Left forelimb (tissue), 1 donor: ENCODE data around the gene BTBD16.

Experiments used
- DNase-seq: peaks from one replicate; pipeline ENCODE4 v3.0.0-alpha.2; 2018; ENCODE audit warnings: low spot score

BTBD16 gene

DNA sequence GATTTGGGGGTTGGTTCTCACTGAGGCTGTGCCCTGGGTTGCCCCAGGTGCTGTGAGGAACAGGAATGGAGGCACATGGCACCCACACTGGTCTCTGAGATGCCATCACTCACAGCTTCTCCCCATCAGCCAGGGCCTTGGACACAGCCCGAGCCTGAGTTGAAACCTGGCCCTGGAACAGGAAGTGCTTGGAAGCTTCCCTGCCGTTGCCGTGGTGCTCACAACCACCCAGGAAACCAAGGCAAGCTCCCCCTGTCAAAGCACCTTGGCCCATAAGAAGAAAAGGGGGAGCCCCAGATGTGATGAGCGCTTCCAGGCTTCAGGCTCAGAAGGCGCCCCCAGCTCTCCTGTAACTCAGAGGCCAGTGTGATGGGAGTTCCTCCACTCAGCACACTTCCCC is at the start of gene BTBD16:
TSS of gene BTBD16 (plus strand) at position 221 of the 400 bp plus-strand sequence. CDS start 3,786 bp downstream, outside the sequence.
- no peak for DNase-seq

DNA sequence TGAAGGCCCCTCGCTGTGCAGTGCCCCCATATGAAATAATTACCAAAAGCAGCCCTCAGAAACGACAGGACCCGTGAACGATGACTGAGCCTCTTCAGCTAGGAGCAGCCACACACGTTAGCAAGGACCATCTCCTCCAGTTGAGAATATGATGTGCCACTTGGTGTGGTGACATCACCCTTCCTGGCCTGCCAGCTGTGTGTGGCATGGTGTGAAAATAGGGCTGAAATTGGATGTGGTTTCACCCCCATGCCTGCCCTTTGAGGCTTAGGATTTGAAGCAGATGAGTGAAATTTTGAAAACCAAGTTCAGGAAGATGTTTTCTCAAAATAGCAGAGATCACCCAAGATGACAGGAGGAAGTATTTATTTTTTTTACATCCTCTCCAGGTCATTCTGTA is 49.1 kb upstream of the BTBD16 start:
- no peak for DNase-seq

DNA sequence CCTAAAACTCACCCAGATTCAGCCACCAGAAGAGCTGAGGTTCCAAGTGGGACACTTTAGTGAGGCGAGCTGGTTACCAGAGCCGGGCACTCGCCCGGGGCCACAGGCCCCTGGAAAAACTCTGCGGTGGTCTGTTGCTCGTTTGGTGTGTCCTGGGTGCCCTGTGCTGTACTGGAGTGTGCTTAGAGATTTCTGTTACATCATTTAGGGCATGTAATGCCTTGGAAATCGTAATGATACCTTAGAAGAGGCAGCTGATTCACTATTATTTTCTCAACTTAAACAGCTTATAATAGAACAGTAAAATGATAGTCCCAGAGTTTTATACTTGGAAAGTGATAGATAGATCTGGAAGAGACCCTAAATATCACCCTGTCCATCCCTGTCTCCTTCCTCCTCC is 48.5 kb upstream of the BTBD16 start:
- no peak for DNase-seq

DNA sequence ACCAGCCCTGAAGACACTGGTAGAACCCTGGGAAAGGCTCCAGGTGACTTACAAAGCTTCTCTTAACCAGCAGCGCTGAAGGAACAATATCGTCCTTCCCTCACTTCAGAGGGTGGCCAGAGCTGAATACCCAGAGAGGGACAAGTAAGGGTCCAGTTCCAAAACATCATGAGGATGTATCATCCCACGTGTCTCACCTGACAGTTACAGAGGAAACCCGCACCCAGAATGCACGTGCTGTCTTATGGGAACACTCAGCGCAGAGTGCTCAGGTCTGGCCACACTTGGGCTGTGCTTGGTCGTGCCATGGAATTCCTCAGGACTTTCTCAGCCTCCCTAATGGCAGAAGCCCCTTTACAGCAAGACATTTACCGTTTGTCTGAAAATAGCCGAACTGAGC is 46.9 kb upstream of the BTBD16 start:
- no peak for DNase-seq

DNA sequence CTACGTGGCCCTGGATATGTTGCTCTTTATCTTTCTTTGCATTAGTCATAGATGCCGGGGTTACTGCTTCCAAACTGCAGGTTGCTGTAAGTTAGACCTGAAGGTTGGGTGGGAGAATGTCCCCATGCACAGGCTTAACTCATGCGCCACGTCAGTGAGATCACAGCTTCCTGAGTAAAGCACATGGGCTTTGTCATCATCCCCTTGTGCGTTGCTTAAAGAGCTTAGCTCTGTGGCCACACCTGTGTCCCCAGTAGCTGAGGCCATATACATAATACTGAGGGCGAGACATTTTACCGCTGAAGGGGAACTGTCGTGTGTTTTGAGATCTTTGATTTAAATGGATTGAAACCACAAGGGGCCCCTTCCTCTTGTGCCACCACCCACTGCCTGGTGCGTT is 45.8 kb upstream of the BTBD16 start:
- DNase-seq, result no peak

DNA sequence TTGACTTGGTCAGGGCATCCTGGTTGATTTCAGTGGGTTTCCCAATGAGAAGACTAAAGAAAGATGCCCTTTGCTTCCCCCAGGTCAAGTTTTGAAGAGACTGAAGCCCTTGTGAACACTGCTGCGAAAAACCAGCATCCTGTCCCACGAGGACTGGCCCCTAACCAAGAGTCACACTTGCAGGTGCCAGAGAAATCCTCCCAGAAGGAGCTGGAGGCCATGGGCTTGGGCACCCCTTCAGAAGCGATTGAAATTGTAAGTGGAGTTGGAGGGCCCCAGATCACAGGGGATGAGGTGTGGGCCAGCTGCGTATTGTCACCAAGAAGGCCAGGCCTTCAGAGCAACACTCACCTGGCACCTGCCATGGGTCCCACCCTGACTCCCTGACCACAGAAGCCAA is 43.3 kb upstream of the BTBD16 start:
- DNase-seq, result no peak

DNA sequence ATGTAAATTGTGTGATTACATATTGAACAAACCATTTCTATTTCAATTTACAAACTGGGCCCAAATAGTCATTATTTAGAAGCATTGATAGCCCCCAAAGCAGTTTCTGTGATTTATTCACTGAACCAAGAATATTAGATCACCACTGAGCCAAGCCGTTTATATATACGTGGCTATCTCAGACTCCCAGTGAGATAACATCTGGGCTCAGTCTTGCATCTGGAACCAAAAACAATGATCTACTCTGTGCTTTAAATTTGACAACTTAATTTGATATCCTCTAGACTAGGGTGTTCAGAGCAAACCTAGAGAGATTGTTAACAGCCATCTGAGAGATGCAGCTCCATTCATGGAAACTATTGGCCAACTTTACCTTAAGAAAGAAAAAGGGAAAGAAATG is 41.4 kb upstream of the BTBD16 start:
- no peak for DNase-seq

DNA sequence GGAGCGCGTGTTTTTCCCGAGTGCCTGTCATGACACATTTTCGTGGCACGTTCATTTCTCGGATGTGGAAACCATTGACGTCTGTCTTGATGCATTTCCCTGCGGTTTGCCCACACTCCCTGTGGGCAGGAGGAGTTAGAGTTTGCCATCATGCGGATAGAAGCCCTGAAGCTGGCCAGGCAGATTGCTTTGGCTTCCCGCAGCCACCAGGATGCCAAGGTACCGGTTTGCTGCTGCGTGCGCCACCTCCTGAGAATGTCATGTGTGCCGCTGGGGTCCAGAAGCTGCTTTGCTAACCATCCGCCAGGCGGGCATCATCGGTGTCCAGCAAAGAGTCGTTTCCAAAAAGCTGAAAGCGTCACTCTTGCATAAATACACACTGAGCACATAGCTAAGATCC is 40.9 kb upstream of the BTBD16 start:
- no peak for DNase-seq

DNA sequence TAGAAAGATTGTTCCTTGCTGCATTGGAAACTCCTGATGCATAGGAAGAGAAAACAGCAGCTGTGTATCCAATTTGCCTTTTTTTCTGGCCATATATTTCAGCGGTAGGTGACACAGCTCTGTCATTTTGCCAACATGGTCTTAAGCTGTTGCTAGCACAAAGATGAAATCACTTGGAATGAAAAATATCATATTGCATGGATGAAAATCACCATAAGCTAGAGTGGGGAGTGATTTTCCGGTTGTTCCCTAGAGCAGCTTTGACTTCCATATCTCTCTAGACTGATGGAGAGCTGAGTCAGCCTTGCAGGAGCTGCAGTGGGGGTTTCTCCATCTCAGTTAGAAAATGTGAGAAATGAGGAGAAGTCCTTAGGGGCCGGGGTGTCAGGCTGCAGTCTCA is 38.3 kb upstream of the BTBD16 start:
- no peak for DNase-seq

DNA sequence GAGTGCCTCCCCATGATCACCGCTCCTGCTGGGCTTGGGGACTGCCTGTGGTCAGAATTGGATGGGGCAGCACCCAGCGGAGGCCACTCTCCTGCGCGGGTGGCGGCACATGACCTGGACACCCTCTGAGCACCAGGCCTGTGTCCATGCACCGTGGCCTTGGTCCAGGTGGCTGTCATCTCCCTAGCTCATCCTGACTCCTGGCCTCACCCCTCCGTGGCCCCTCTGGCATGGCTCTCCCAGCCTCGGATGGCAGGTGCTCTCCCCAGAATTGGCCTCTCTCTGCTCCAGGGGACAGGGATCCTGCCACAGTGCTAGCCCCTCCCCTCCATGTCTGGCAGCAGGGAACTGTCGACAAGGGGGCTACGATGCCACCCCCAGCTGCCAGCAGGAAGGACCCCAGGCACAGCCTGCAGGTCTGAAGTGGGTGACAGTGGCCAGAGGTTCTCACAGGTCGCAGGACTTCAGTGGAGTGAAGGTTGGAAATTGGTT is 37.2 kb upstream of the BTBD16 start:
- DNase-seq, result no peak

DNA sequence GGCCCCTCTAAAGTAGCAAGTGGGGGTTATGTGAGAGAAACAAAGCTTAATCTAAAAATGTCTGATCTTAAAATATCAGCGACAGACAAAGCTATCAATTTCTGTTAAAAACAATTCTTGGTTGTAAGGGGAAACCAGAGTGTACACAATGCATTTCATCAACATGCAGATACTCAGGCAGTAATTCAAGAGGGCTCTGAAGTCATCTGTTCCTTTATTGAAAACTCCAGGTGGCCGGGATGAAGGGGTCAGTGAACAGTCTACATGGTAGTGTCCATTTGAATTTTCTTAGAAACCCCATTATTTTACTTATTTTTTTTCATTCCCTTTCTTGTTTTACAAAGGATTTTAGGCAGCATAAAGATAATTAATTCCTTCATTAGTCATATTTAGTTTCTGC is 36.7 kb upstream of the BTBD16 start:
- no peak for DNase-seq

DNA sequence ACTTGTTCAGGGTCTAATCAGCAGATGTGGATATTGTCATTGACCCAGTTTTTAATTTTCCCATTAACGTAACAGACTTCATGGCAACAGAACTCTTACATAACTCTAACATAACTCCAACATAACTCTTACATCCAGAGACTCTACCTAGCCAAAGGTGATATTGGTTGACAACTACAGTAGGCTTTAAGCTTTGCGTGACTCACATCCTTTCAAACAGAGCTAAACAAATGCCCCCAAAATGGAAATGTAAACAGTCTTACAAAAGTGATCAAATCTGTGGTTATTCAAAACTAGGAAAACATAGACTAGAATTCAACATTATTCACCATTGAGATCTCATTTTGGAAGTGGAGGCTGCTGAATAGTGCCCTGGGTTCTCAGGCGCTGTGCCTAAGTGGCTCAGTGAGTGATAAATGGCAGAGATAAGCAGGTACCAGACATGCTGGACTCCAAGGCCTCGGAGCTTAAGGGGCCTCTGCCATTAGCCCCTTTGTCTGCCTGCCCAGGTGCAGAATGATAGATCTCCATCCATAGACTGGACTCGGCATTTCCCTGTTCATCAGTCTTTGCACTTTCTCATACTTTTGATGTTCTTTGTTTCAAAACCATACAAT is 34.3 kb upstream of the BTBD16 start:
- no peak for DNase-seq

DNA sequence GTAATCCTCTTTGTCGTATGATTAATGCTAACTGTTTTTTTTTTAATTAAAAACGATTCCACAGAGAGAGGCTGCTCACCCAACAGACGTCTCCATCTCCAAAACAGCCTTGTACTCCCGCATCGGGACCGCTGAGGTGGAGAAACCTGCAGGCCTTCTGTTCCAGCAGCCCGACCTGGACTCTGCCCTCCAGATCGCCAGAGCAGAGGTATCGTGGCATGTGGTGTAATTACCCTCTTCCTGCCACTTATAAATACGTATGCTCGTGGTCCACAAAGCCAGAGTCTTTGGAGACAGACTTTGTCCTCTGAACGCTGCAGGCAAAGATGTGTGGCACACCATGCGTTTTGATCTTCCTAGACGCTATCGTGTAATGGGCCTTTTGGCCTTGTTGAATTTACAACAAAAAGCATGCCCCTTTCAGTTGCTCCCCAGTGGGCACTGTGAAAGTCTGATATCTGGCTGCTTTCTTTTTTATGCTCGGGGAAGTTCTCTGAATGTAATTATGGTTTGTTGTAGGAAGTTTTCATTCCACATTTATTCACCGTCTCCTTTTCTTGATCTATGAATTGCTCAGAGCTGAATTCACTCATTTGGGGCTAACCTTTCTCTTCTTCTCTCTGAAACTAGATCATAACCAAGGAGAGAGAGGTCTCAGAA is 33.6 kb upstream of the BTBD16 start:
- DNase-seq, result no peak

DNA sequence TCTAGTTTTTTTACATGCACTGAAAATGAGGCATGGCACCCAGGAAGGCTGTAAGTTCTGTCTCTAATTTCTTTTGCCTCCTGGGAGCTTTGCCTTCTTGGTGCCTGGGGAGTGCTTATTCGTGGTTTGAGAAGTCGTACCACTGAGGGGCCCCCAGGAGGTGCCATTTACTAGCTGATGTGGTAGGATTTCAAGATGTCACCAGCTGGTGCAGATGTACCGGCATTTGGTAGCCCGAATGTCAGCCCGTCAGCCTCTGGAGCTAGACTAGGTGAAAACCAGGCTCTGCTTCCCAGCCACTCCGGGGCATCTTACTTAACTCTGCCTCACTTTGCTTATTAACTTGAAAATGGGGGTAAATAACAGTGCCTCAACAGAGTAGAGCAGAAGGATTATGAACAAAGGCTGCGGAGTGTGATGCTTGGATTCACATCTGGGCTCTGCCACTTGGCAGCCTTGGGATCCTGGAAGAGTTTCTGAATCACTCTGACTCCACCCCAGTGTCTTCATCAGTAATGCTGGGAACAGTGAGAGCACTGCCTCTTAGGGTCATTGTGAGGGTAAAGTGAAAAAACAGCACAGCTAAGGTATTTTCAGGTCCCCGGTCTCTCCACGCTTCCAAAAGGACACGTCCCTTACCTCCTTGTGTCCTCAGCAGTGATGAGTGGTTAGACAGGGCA is 31.4 kb upstream of the BTBD16 start:
- no peak for DNase-seq

DNA sequence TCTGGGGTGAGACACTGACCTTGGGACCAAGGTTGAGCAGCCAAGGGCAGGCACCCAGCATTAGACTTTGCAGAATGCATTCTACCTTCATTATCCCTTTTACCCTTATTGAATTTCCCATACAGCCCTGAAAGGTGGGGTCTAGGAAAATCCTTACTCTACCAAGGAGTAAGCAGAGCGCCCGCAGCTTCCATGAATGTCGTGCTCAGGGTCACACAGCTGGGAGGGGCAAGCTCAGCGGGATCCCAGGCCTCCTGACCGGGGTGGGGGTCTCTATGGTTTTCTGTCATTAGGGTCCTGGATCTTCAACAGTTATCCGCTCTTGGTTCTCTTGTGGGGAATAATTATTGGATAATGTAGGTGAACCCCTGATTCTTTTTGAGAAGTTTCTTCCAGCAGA is 30.7 kb upstream of the BTBD16 start:
- no peak for DNase-seq

DNA sequence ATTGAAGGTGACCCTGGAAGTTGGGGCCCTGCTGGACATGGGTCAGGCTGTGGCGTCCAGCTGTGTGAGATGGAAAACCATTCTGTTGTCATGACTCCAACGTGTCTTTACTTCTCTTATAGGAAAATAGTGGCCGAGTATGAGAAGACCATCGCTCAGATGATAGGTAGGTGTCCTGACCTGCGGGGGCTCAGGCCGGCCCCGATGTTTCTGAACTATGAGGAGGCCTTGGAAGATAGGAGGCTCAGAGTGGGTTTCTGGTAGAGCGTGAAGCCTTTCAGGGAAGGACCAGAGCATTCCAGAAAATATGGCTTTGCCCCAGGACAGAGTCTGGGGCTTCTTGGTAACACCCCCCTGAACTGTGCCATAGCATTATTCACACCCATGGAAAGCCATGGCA is 29.3 kb upstream of the BTBD16 start:
- no peak for DNase-seq

DNA sequence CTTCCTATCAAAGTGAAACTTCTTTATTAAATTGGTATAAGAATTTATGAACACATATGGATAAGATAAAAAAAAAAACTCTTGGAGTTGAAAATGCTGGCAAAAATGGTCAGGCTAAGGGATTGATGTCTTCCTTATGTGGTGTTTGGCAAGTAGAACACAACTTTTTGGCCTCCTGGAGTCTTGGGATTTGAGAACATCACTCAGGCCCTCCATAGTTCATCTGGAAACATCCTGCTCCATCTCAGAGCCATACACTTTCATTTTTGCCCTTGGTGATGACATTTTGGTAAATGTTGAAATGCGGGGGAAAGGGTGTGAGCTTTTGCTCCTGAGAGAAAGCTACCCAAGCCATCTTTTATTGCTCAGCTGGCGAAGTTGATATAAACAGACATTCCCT is 27.5 kb upstream of the BTBD16 start:
- no peak for DNase-seq

DNA sequence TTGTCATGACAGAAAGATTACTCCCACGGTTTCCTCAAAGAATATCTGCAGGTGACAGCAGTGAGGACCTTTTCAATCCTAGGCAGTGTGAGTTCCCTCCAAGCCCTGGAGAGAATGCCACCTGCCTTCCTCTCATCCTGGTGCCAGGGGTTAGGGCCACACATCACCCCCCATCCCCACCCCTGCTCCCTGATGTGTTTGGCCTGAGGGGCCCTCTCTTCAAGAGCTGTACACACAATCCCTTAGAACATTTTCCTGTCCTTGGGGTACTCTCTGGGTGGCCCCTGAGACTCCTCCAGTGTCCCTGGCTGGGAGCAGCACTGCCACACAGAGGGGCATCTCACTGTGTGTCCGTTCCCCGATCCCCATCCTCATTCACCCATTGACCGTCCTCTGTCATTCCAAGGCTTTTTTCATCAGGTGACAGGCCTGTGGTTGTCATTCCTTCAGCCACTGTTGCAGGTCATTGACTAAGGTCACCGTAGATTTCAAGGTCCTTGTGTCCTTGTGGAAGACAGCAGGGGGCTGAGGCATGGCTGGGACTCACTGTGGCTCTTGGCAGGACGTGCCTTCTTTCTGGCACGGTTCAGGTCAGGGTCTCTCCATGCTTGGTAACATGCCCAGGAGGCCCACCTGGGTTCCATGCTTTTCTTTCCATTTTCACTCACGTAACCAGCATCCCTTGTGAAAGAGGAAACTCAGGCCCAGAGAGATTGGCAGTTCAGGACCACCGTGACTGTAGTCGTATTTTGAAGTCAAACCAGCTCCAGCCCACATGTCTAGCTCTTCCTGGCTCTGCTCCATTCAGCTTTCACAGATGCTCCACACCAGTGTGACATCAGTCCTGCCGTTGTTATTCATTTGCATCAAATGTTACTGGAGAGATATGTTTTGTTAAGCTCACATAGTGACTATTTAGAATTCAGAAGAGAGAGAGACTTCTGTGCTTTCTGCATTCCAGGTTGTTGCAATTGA is 26.8 kb upstream of the BTBD16 start:
- DNase-seq, result no peak

DNA sequence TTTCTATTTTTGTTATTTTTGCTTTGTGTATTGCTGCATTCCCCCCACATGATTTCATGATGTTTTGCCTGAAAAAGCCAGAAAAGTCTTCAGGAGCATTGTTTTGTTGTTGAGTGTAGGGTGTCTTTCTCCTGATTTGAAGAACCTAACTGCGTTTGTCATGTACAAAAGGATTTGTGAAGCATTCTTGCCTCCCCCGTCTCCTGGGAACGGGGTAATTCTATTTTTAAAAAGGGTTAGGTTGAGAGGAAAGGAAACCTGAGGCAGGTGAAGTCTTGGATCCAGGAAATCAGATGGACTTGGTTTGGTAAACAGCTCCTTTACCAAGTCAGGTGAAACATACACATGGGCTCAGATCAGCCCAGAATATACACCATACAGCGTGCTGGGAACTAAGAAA is 26.0 kb upstream of the BTBD16 start:
- no peak for DNase-seq

DNA sequence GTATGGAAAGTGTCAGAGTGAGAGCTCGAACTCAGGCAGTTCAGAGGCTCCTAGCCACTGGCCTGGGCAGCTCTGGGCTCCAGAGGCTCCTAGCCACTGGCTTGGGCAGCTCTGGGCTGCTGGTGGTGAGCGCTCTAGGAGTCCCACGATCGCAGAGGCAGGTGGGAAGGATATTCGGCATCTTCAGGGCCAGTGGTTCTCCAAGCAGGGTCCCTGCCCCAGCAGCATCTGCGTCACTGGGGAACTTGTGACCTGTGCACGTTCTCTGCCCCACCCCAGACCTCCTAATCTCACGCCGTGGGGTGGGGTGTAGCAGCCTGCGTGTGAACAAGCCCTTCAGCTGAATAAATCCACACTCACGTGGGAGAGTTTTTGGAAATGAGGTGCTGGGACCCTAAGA is 25.2 kb upstream of the BTBD16 start:
- no peak for DNase-seq

DNA sequence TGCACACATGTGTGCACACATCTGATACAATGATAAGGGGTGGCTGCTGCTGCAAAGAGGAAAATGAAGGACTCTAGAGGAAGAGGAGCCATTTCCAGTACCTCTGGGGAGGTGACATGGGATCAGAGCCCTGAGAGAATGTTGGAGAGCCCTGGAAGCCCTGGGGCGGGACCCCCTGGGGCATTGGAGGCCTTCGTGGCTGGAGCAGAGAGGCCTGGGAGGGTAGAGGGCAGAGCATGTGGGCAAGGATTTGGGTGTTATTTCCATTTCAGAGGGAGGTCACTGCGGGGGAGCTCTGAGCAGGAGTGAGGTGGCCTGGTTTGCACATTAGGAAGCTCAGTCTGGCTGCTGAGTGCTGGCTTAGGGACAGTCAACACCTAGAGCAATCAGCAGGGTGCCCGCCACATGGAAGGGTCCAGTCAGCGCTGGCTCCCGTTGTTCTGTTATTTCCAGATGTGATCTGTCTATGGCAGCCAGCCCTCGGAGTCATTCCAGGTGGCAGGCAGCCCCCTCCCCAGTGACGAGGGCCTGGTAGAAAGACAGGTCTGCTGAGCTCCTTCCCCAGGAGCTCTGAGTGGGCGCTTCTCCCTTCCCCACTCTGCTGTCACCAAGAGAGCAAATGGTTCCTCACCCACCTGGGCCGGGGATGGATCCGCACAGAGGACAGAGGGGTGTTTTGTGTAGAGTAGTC is 24.1 kb upstream of the BTBD16 start:
- DNase-seq, result no peak
